Left kidney (tissue), 8 donors: ENCODE measurements around the gene TMA16. TPM values are rescaled to one million over a fixed set of nuclear protein-coding genes. Genes with fewer than 3 reads are reported as not detected.
A peak's percentile ranks its signal among the peaks of the same experiment; 100 is the strongest.
"Not testable (repeated sequence)": the region's sequence is repeated elsewhere in the genome, so short reads cannot be mapped to it uniquely, and the experiment has no call there.

Source experiments
- DNase-seq: peaks from one replicate; pipeline ENCODE4 v3.0.0-alpha.2; 2013
- long read RNA-seq, 8 donors: transcript quantifications; one replicate each; lab custom pipeline, GENCODE V29; 2026
- polyA plus RNA-seq: library from polyadenylated mRNA; unstranded; fragments of 120-200 nt; gene quantifications from one replicate; pipeline ENCODE4 v1.2.1, GENCODE V29; 2013; ENCODE audit not compliant: insufficient read length

TMA16 gene
- 42.3 TPM for polyA plus RNA-seq
- long read RNA-seq, donor 1, transcript TMA16-201 (7 exons, 1,978 nt), result major isoform, 11 of 24 reads
- long read RNA-seq, donor 1, partial matches to known transcripts, result 10 of 24 reads
- long read RNA-seq, donor 1, other reads (novel, unspliced or antisense), result 0 of 24 reads
- long read RNA-seq, donor 2, transcript TMA16-201 (7 exons, 1,978 nt), result major isoform, 11 of 30 reads
- long read RNA-seq, donor 2, partial matches to known transcripts, result 18 of 30 reads
- long read RNA-seq, donor 2, other reads (novel, unspliced or antisense), result 0 of 30 reads
- long read RNA-seq, donor 3, transcript TMA16-201 (7 exons, 1,978 nt), result major isoform, 8 of 10 reads
- long read RNA-seq, donor 3, partial matches to known transcripts, result 0 of 10 reads
- long read RNA-seq, donor 3, other reads (novel, unspliced or antisense), result 0 of 10 reads
- long read RNA-seq, donor 4, partial matches to known transcripts, result 0 of 1 reads
- long read RNA-seq, donor 4, other reads (novel, unspliced or antisense), result 0 of 1 reads
- long read RNA-seq, donor 5, transcript TMA16-201 (7 exons, 1,978 nt), result major isoform, 30 of 52 reads
- long read RNA-seq, donor 5, partial matches to known transcripts, result 21 of 52 reads
- long read RNA-seq, donor 5, other reads (novel, unspliced or antisense), result 0 of 52 reads
- long read RNA-seq, donor 6, transcript TMA16-201 (7 exons, 1,978 nt), result major isoform, 6 of 48 reads
- long read RNA-seq, donor 6, partial matches to known transcripts, result 39 of 48 reads
- long read RNA-seq, donor 6, other reads (novel, unspliced or antisense), result 0 of 48 reads
- long read RNA-seq, donor 7, transcript TMA16-201 (7 exons, 1,978 nt), result major isoform, 15 of 30 reads
- long read RNA-seq, donor 7, partial matches to known transcripts, result 14 of 30 reads
- long read RNA-seq, donor 7, other reads (novel, unspliced or antisense), result 0 of 30 reads
- long read RNA-seq, donor 8, transcript TMA16-201 (7 exons, 1,978 nt), result major isoform, 5 of 5 reads
- long read RNA-seq, donor 8, partial matches to known transcripts, result 0 of 5 reads
- long read RNA-seq, donor 8, other reads (novel, unspliced or antisense), result 0 of 5 reads

GRCh38 chr4:163494360-163495241 is at the start of gene TMA16:
TSS of gene TMA16 (plus strand) at chr4:163494690. CDS start at chr4:163494802, 112 bp downstream.
- DNase-seq, result peak; percentile 93

- DNase-seq, result not testable (repeated sequence)
These were observed 47.5 kb upstream of the TMA16 start for GRCh38 chr4:163447023-163447422.

GRCh38 chr4:163447481-163447880 is 47.0 kb upstream of the TMA16 start:
- no peak for DNase-seq

DNA sequence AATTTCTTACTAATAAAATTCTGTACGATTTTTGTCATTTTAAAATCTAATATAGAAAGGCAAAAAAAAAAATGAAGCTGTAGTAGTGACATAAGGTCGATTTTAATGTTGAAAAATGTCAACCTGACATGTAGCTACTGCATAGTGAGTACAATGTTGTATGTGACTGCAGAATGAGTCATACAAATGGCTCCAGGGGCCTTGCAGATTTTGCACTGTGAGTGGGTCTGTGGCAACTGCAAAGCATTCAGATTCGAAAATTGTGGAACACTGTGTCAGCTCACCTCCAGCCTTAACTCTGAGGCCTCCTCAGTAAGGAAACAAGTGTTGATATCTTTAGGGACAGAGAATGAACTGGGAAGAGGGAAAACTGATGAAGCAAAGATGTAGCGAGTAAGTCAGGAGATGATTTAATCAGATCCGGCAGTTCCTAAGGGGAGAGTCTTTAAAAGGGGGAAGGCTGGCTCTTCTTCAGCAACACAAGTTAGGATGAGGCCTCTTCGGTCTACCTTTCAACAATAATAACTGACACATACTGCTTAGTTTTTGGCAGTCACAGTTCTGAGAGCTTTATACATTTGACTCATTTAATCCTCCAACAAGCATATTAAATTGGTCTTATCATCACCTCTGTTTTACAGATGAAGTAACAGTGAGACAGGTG is 45.8 kb upstream of the TMA16 start:
- no peak for DNase-seq

DNA sequence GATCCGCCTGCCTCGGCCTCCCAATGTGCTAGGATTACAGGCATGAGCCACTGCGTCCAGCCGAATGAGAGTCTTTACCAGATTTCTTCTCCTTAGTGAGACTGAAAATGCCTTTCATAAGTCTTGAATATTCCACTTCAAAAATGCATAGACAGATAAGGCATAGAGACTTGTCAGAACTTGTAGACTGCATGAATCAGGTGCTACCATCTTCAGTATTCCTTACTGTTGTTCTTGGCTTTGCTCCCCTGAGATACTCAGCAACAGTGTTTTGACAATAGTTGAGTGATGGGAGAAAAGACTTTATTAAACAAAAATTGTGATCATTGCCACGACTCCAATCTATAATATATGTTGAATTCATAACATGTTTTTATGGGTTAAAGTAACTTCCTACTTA is 31.9 kb upstream of the TMA16 start:
- no peak for DNase-seq

- no peak for DNase-seq
These were observed 27.3 kb upstream of the TMA16 start for GRCh38 chr4:163467082-163467770.

DNA sequence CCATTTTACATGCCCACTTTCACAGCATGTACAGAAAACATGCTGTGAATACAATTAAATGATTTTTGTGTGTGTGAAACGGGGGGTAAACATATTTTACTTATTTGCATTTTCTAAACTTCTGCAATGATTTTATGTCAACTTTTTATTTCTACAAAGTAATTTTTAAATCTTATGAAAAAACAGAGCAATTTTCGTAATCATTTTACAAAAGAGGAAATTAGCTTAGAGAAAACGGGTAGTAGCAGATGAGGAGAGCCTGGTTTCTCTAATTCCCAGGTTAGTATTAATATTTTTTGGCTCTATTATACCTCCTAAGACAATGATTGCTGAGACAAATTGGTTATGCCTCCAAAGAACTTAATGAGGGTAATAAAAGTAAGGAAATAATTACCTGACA is 24.1 kb upstream of the TMA16 start:
- DNase-seq, result no peak

DNA sequence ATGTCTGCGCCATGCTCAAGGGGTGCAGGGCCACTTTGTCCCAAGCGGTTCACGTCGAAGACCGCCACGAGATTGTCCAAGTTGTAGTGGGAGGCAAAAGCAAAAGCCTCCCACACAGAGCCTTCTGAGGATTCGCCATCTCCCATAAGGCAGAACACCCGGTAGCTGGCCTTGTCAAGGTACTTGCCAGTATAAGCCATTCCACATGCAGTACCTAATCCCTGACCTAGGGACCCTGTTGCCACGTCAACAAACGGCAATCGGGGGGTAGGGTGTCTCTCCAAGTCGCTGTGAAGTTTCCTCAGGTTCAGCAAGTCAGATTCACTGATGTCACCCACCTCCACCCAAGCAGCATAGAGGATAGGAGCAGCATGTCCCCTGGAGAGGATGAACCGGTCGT is 21.4 kb upstream of the TMA16 start:
- DNase-seq, result no peak

GRCh38 chr4:163473576-163473975 is 20.9 kb upstream of the TMA16 start, which contains the start of gene TKTL2:
TSS of gene TKTL2 (minus strand) at chr4:163473754. CDS start at chr4:163473734, 20 bp downstream.
- DNase-seq, result no peak

- DNase-seq, result no peak
These were observed 20.5 kb upstream of the TMA16 start for GRCh38 chr4:163474027-163474426.

DNA sequence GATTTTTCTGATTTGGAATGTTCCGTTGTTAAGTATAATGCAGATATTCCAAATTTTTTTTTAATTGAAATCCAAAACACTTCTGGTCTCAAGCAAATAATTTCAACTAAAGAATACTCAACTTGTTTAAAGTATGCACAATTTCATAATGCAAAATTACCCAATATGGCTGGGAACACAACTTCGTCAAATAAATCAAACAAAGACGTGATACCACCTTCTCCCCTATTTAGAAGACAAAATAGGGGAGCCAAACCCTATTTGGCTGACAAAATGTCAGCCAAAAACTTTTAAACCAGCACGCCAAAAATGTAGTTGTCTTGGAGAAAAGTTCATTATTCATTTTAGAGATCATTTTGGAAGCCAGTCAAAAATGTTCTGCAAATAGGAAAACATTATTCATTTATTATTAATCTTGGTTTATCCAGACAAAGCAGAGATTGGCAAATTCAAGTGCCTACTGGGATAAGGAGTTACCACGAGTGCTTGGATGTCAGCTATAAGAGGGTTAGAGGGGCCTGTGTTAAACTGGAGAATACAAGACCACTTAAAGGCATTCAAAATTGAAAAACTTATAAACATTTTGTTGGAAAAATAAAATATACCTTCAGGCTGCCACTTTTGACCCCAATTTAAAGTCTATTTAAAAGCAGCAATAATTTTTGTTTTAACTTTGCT is 17.6 kb upstream of the TMA16 start:
- DNase-seq, result no peak

DNA sequence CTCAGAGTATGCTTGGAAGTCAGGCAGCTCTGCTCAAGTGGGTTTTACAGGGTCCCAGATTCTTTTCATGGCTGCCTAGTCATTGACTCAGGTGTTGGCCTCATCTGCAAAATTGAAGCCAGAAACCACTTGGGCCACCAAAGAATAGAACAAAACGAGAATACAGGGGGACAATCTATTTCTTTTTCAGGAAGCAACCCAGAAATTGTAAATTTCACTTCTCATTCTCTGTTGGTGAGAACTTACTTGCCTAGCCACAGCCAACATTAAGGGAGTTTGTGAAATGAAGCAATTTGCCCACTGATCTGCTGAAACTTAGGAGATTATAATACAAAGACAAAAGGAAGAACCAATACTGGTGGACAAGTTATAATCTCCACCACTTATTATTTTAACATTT is 12.3 kb upstream of the TMA16 start:
- DNase-seq, result no peak

DNA sequence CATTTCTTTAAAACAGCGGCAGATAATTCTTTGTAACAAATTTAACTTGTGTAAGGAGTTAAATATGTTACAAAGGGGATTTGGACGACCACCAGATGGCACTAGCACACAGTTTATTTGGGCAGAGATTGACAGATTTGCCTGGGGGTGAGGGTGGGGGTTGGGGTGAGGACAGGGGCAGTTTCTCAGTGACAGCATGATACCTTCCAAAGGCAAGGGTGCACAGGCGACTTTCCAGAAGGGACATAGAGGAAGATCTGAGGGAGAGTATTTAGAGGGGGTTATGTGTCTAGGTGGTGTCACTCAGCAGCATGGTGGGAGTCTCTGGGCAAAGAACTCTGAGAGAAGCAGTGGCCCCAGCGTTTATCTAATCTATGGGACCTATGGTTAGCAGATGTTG is 9.6 kb upstream of the TMA16 start:
- DNase-seq, result peak; percentile 52

DNA sequence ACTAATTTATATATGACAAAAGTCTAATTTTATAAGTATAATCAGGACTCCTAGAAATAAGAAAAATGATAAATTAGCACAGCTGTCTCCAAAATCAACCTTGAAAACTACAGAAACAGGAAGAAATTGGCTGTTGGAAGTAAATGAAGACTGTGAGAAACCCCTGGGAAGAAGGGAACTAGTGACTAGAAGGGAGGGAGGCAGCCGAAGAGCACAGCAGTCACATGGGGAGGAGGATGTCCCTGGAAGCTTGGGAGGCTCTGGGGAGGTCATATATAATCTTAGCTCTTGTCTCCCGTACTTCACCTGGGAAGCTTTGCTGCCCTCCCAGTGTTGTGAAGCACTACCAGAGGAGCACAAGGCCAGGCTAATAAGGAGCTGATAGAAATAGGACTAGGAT is 8.9 kb upstream of the TMA16 start:
- no peak for DNase-seq

DNA sequence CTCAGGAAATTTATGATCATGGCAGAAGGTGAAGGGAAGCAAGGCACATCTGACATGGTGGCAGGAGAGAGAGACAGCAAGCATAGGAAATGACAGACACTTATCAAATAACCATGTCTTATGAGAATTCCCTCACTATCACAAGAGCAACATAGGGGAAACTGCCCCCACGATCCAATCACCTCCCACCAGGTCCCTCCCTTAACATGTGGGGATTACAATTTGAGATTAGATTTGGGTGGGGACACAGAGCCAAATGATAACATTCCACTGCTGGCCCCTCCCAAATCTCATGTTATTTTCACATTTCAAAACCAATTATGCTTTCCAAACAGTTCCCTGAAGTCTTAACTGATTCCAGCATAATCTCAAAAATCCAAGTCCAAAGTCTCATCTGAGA is 8.2 kb upstream of the TMA16 start:
- DNase-seq, result no peak

GRCh38 chr4:163489929-163490328 is 4.6 kb upstream of the TMA16 start:
- no peak for DNase-seq

DNA sequence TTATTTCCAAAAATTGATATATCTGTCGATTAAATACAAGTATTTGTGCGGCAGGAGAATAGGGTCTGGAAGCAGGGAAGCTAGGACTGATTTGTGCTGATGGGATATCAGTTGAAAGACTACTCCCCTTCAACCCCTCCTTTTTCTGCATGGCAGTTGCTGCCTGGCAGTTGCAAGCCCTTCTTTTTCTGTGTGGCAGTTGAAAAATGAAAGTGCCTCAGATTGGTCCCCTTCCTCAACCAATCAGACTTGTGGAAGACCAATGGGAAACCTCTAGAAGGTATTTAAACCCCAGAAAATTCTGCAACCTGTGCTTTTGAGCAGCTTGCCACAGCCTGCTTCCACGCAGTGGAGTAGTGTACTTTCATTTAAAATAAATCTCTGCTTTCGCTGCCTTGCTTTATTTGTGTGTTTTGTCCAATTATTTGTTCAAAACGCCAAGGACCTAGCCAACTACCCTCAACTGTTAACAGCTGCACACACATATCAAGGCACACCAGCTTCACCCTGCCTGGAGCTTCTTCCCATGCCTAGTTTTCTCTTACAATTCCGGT is 1.5 kb upstream of the TMA16 start:
- no peak for DNase-seq

DNA sequence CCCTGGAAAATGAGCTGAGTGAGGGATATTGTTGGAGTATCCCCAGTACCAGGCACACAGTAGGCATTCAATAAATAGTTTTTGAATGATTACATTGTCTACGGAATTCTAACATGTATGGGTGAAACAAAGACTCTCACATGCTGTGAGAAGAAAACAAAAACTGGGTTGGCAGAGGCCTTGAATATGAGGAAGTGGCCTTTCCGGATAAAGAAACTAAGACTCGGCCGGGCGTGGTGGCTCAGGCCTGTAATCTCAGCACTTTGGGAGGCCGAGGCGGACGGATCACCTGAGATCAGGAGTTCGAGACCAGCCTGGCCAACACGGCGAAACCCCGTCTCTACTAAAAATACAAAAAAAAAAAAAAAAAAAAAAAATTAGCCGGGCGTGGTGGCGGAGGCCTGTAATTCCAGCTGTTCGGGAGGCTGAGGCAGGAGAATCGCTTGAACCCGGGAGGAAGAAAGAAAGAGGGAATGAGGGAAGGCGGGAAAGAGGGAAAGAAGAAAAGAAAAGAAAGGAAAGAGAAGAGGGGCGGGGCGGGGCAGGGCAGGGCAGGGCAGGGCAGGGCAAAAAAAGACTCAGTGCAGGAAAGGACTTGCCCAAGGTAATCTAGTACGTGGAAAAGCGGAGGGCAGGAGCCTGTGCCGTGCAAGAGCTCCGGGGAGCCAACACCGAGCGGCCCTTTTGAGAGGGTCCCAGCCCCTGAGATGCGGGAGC is 689 bp upstream of the TMA16 start:
- DNase-seq, result no peak

DNA sequence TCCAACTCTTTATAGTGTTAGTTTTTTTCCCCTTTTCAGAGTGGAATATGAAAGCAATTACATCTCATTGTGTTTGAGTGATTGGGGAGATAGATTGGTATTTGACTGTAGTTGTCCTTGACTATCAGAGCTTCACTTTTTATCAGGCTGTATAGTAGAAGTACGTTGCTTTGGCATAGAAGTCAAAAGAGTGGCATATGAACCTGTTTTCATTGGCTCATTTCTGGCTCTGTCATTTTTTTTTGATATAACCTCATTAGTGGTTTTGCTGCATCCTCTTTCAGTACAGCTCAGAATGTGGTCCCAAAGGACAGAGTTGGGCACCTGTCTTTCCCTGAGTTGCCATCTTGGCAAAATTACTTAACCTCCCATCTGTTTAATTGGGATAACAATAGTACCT is 1.4 kb downstream of the TMA16 start:
- DNase-seq, result no peak
